ENCODE measurements around the gene XXYLT1.
A peak's percentile ranks its signal among the peaks of the same experiment; 100 is the strongest.

XXYLT1 gene

GRCh38 chr3:195129644-195130492 lies 141.1 kb downstream of the XXYLT1 start:
- no peak for DNase-seq (ENCODE audit: low spot score)

- no peak for DNase-seq (ENCODE audit: low spot score)
These were observed 141.8 kb downstream of the XXYLT1 start for GRCh38 chr3:195129072-195129643.

GRCh38 chr3:195128255-195129071 lies 142.5 kb downstream of the XXYLT1 start:
- DNase-seq (ENCODE audit: low spot score) = no peak

GRCh38 chr3:195126056-195126605 lies 144.8 kb downstream of the XXYLT1 start:
- no peak for DNase-seq (ENCODE audit: low spot score)

- no peak for DNase-seq (ENCODE audit: low spot score)
These were observed 145.3 kb downstream of the XXYLT1 start for GRCh38 chr3:195125646-195126045.

- no peak for DNase-seq (ENCODE audit: low spot score)
These were observed 146.5 kb downstream of the XXYLT1 start for GRCh38 chr3:195124378-195124992.

DNA sequence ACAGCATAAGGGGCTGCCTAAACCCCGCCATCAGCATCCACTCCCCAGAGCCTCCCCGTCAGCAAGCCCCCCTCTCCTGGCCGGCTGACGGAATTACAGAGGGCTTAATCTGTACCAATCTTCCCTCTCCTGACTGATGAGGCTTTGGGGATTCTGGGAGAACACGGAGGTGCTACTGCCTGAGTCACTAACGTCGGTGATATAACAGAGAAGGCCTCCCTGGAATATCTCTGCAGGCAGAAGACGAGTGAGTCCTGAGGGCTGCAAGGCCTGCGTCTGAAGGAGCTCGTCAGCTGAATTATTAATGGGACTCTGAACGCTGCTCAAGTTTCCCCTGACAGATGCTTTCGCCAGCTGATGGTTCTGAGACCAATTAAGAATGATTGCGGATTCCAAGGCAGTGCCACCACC lies 147.7 kb downstream of the XXYLT1 start:
- DNase-seq (ENCODE audit: low spot score) = no peak

DNA sequence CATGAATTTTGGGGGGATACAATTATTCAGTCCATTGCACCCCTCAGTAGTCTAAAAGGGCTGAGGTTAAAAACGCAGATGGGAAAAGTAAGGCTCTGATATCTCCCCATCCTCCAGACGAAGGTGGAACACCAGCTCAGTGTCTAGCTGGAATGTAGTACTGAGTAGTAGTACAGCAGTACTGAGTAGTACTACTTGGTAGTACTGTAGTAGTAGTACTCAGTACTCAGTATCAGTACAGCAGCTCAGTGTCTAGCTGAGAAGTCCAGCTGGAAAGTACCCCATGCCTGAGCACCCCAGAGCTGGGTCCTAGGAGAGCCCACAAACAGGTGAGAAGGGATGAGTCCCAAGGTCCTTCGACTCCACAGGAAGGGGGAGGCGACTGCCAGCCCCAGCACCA lies 148.7 kb downstream of the XXYLT1 start:
- DNase-seq (ENCODE audit: low spot score) = no peak

DNA sequence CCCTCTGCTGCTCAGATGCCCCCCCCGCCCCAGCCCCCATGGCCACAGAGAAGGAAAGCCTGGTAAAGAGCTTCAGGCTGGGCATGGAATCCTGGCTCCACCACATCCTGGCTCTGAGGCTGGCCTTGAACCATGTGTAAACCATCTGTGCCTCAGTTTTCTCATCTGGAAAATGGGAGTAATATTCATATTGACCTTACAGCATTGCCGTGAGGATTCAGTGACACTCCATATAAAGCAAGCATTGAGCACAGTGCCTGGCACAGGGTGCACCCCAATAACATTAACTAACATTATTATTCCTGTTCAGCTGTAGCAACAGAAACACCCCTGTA lies 150.7 kb downstream of the XXYLT1 start:
- DNase-seq (ENCODE audit: low spot score) = no peak

GRCh38 chr3:195119461-195120266 lies 151.3 kb downstream of the XXYLT1 start:
- DNase-seq (ENCODE audit: low spot score) = peak; percentile 52

DNA sequence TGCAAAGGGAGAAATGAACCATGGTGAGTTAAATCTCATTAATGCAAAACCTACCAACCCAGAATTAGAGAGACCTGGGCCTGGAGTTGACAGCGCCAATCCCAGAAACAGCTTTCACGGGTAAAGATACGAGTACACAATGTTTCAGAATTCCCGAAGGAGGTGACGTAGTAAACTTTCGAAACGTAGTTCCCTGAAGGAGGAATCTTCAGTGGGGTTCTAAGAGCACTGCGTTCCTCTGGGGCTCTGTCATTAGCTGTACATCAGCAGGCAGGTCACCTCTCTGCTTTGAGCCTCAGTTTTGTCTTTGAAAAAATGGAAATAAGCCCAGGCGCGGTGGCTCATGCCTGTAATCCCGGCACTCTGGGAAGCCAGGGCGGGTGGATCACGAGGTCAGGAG lies 152.3 kb downstream of the XXYLT1 start:
- no peak for DNase-seq (ENCODE audit: low spot score)

GRCh38 chr3:195117978-195118581 lies 152.9 kb downstream of the XXYLT1 start:
- DNase-seq (ENCODE audit: low spot score) = no peak

GRCh38 chr3:195116407-195117185 lies 154.4 kb downstream of the XXYLT1 start:
- no peak for DNase-seq (ENCODE audit: low spot score)

DNA sequence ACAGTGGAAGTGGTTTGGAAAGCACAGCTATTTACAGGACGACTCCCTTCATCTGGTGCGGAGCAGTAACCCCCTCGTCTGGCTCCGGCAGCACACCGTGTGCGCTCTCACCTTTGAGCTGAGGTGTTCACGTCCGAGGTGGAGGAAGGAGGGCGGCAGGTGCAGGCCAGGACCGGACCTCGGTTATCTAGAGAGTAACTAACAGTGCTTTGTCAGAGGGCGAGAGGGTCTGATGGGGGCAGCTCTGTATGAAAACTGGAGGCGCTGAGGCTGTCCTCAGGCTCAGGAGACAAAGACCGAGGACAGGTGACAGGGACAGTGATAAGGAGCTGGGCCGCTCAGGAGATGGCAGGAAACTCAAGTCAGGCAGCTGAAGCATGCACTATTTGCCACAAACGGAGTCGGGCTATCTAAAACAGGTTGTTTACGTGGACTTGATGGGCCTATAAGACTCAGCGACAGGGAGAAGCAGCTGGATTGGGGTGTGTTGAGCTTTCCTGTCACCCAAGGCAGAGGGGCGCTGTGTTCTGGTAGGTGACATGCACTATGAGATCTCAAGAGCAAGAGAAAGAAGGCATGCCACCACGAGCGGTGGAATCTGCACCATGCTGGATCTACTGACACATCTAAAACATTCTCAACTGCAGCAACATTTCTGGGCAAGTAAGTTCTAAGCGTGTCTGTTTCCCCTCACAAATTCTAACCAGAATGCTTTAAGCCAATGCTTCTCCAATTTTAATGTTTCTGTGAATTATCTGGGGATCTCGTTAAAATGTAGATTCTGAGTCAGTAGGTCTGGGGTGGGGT lies 155.2 kb downstream of the XXYLT1 start:
- no peak for DNase-seq (ENCODE audit: low spot score)

- DNase-seq (ENCODE audit: low spot score) = no peak
These were observed 156.0 kb downstream of the XXYLT1 start for GRCh38 chr3:195114786-195115599.

DNA sequence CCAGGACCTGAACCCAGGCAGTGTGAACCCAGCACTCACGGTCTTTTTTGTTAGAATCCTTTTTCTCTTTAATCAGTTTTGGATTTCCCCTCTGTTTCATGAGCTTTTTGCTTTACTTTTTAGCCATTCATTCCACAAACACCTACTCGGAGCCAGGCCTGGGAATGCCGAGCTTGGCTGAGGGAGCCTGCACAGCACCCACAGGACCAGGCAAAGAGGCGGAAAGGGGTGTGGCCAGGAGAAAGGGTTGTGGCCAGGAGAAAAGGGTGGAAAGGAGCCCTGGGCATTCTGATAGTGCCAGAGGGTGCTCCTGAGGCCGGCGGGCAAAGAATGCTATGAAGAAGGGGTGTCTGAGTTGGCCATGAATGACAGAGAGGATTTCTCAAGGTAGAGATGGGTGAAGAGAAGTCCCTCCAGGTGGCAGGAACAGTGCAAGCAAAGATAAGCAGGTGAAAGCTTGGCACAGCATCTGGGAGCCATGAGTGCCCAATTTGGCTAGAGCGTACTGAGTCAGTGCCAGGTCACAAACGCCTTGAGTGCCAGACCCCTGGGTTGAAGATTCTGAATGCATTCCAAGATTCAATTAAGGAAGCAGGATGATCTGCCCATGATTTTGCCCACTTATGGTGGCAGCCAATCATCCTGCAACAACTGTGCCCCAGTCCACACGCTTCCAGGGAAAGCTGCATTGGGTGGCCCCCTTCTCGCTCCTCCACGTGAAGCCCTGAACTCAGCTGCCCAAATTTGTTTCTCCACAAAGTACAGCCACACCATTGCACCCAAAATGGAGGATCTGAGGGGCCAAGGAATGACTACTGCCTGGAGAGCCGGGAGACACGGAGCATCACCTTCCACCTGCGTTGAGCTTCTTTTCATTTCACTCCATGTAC lies 157.2 kb downstream of the XXYLT1 start:
- DNase-seq (ENCODE audit: low spot score) = no peak

DNA sequence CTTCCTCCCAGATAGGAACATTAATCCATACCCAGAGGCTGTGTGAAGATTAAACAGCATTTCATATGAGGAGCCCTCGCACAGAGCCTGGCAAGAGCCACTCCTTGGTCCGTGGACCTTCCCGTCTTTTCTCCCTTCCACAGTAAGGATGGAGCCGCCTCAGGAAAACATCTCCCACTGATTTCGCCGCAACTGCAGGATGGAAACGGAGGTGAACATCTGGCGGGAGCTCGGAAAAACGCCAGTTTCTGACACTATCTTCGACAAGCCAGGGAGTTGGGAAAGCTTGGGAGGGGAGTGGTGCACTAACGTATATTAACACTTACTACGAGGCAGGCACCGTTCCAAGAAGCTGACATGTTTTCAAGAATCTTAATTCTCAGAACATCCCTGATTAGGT lies 157.9 kb downstream of the XXYLT1 start:
- no peak for DNase-seq (ENCODE audit: low spot score)

Data from GM03348 (cell line).